Measurements from ENCODE around the gene PGAP2.

DNA sequence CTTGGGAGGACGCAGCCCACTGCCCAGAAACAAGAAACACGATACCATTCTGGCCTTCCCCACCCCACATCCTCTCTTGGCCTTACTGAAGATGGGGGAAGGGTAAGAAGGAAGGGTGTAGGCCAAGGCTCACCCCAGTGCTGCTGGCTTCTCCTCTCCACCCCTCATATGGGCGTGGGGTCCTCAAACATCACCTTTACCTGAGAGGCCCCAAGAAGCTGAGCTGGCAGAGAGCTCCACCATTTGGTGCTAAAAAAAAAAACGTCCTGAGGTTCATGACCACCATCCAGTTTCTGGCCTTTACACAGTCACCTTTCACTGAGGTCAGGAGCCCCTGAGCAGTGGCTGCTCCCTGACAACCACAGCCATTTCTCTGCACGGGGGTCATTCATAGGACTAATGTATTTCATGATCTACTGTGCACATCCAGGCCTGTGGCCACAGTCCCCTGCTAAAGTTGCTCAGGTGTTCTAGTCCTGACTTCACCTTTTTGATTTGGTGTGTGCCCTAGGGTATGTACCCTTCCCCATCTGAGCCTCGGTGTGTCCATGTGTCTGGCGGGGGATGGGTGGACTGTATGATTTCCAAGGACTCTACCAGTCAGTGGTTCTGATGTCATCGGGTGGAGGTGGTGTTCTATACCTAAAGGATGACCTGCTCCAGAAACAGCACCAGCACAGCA, 17.3 kb downstream of the PGAP2 start:
- no peak for TF ChIP-seq EZH2 (IDR thresholded peaks at IDR 0.05; ENCODE audit: low read length)
- TF ChIP-seq, protein P1, sequence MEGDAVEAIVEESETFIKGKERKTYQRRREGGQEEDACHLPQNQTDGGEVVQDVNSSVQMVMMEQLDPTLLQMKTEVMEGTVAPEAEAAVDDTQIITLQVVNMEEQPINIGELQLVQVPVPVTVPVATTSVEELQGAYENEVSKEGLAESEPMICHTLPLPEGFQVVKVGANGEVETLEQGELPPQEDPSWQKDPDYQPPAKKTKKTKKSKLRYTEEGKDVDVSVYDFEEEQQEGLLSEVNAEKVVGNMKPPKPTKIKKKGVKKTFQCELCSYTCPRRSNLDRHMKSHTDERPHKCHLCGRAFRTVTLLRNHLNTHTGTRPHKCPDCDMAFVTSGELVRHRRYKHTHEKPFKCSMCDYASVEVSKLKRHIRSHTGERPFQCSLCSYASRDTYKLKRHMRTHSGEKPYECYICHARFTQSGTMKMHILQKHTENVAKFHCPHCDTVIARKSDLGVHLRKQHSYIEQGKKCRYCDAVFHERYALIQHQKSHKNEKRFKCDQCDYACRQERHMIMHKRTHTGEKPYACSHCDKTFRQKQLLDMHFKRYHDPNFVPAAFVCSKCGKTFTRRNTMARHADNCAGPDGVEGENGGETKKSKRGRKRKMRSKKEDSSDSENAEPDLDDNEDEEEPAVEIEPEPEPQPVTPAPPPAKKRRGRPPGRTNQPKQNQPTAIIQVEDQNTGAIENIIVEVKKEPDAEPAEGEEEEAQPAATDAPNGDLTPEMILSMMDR (optimal IDR thresholded peaks at IDR 0.05 in 1 of 3, IDR thresholded peaks at IDR 0.05 in 1 of 3, conservative IDR thresholded peaks at IDR 0.05 in 1 of 3; ENCODE audit: extremely low read depth in 1 of 3, insufficient read depth in 2 of 3, low read length in 3 of 3): no peak
